VCaP (cell line): ENCODE data around the gene PPOX.

Experiments used
- H3K27ac ChIP-seq: fragments of 450-650 bp; 2 replicates; pipeline ENCODE4 v1.5.1; 2017
- CTCF ChIP-seq: fragments of 450-650 bp; conservative IDR thresholded peaks from 2 replicates; pipeline ENCODE4 v1.5.1; 2017; ENCODE audit warnings: mild to moderate bottlenecking, moderate library complexity

PPOX gene

GRCh38 chr1:161188381-161188780, 22.2 kb downstream of the PPOX start:
- no peak for TF ChIP-seq CTCF
- H3K27ac ChIP-seq: no peak overlapping the region

GRCh38 chr1:161189036-161189435, 22.8 kb downstream of the PPOX start:
- H3K27ac ChIP-seq: no peak overlapping the region
- TF ChIP-seq CTCF: no peak

GRCh38 chr1:161190962-161191521, 24.8 kb downstream of the PPOX start:
- TF ChIP-seq CTCF: no peak
- H3K27ac ChIP-seq: no peak overlapping the region

GRCh38 chr1:161191971-161192370, 25.7 kb downstream of the PPOX start:
- no peak for TF ChIP-seq CTCF
- no peak overlapping the region for H3K27ac ChIP-seq

GRCh38 chr1:161192476-161193465, 26.5 kb downstream of the PPOX start:
- TF ChIP-seq CTCF: peak; percentile 92
- H3K27ac ChIP-seq: no peak overlapping the region

- H3K27ac ChIP-seq: no peak overlapping the region
- TF ChIP-seq CTCF: no peak
These were observed 27.5 kb downstream of the PPOX start for GRCh38 chr1:161193561-161194235.

- no peak overlapping the region for H3K27ac ChIP-seq
- no peak for TF ChIP-seq CTCF
These were observed 28.9 kb downstream of the PPOX start for GRCh38 chr1:161195171-161195570.
